GM12891 (cell line): Measurements from ENCODE around the gene MGMT.

ENCODE experiments used
- POLR2A ChIP-seq: IDR thresholded peaks from 2 replicates; pipeline ENCODE4 v1.6.1; 2011; ENCODE audit warnings: low read depth, low read length, control low read depth
- POLR2AphosphoS5 ChIP-seq: IDR thresholded peaks from 2 replicates; pipeline ENCODE4 v1.6.1; 2011; ENCODE audit warnings: low read depth, low read length, control low read depth
- POU2F2 ChIP-seq: IDR thresholded peaks from 2 replicates; pipeline ENCODE4 v1.6.1; 2011; ENCODE audit warnings: low read depth, mild to moderate bottlenecking, control low read depth, low read length, moderate library complexity
- SPI1 ChIP-seq: IDR thresholded peaks from 2 replicates; pipeline ENCODE4 v1.6.1; 2011; ENCODE audit warnings: low read depth, low read length, control low read depth
- TAF1 ChIP-seq: IDR thresholded peaks from 2 replicates; pipeline ENCODE4 v1.6.1; 2011; ENCODE audit warnings: low read depth, low read length, control low read depth

DNA sequence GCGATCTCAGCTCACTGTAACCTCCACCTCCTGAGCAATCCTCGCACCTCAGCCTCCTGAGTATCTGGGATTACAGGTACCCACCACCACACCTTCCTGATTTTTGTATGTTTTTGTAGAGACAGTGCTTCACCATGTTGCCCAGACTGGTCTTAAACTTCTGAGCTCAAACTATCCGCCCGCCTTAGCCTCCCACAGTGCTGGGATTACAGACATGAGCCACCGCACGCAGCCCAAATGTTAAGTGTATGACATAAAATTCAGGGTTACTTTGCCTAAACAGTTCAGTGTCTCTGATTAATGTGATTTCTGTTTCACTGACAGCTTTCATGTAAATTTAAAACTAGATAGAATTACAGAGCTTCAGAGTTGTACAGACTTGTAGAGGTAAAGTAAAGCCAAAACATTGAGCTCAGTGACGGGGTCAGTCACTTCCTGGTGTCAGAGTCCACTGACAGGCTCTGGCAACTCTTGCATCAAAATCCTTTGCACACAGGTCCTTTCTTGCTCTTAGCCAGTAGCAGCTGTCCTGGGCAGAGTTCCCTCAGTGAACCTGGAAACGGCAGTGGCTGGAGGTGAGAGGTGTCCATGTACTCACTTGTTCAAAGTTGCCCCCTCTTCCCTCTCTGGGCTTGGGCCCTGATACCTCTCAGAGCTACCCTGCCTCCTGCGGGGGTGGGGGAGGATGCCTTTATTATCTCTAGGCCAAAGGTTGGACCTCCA lies 33.7 kb downstream of the MGMT start:
- TF ChIP-seq POLR2A (no peak), TAF1 (no peak), POLR2AphosphoS5 (no peak), POU2F2 (no peak), SPI1 (no peak)
